H1 (cell line): ENCODE measurements around the gene CIT. TPM values are rescaled to one million over a fixed set of nuclear protein-coding genes. Genes with fewer than 3 reads are reported as not detected.

ENCODE experiments used
- CTCF ChIA-PET: fragments of 300-600 bp; sonication (Branson Sonifier 250); formaldehyde crosslinking; loops from one replicate; lab custom pipeline; 2021; ENCODE audit not compliant: partially characterized antibody; lab: Charles Lee
- POLR2A ChIA-PET: fragments of 300-600 bp; sonication (Branson Sonifier 250); formaldehyde crosslinking; loops from one replicate; lab custom pipeline; 2021; ENCODE audit warnings: inconsistent platforms; ENCODE audit not compliant: partially characterized antibody; lab: Charles Lee
- DNase-seq, 2 experiments: peaks; one replicate each; pipeline versions ENCODE4 v3.0.0 to v3.0.0-alpha.2; 2010 to 2022; ENCODE audit warnings: low spot score in 2 of 2, low read depth in 1 of 2, mixed read lengths in 1 of 2
- FAIRE-seq: peaks from 2 replicates; lab custom pipeline; 2011; peaks lifted over from hg19 to GRCh38; lab: Jason Lieb, UNC
- H2AFZ ChIP-seq: 2 replicates; pipeline ENCODE4 v1.8.1; 2012; ENCODE audit warnings: low read length, inconsistent platforms
- H2AK5ac ChIP-seq: 2 replicates; pipeline ENCODE4 v1.6.1; 2013; ENCODE audit warnings: low read depth, low read length
- H2BK120ac ChIP-seq: replicated peaks from 2 replicates; pipeline ENCODE3; 2013; ENCODE audit warnings: low read depth, low read length, inconsistent platforms
- H2BK12ac ChIP-seq: 2 replicates; pipeline ENCODE4 v1.6.1; 2013; ENCODE audit warnings: low read depth, low read length
- H2BK15ac ChIP-seq: 2 replicates; pipeline ENCODE4 v1.6.1; 2013; ENCODE audit warnings: low read length
- H2BK20ac ChIP-seq: 2 replicates; pipeline ENCODE4 v1.6.1; 2013; ENCODE audit warnings: low read length
- H2BK5ac ChIP-seq: 2 replicates; pipeline ENCODE4 v1.6.1; 2013; ENCODE audit warnings: low read depth, low read length
- H3K14ac ChIP-seq: 2 replicates; pipeline ENCODE4 v1.6.1; 2013; ENCODE audit warnings: inconsistent platforms; ENCODE audit not compliant: insufficient read length
- H3K18ac ChIP-seq: 2 replicates; pipeline ENCODE4 v1.6.1; 2013; ENCODE audit warnings: low read length; ENCODE audit errors: extremely low read depth
- H3K23ac ChIP-seq: 2 replicates; pipeline ENCODE4 v1.6.1; 2013; ENCODE audit warnings: inconsistent platforms; ENCODE audit not compliant: insufficient read length
- H3K23me2 ChIP-seq: 2 replicates; pipeline ENCODE4 v1.6.1; 2013; ENCODE audit warnings: low read depth, low read length
- H3K27ac ChIP-seq: 2 replicates; pipeline ENCODE4 v1.6.1; 2011; ENCODE audit warnings: low read depth, low read length, inconsistent platforms
- H3K27me3 ChIP-seq, 4 experiments: replicated peaks in 1 of 4; 1 replicate in 1 of 4; 2 replicates in 3 of 4; pipeline versions ENCODE4 v1.6.1 to v1.8.1; 2011 to 2013; ENCODE audit warnings: low read length in 3 of 4, mild to moderate bottlenecking in 3 of 4, inconsistent platforms in 2 of 4, mixed read lengths in 2 of 4, moderate library complexity in 1 of 4; ENCODE audit not compliant: control insufficient read depth in 3 of 4, insufficient read depth in 3 of 4; ENCODE audit errors: extremely low read depth in 1 of 4
- H3K36me3 ChIP-seq, 4 experiments: 2 replicates each; pipeline versions ENCODE4 v1.6.1 to v1.8.1; 2011 to 2013; ENCODE audit warnings: mild to moderate bottlenecking in 4 of 4, low read length in 3 of 4, moderate library complexity in 2 of 4, control low read depth in 1 of 4, inconsistent platforms in 1 of 4; ENCODE audit not compliant: insufficient read depth in 4 of 4, control insufficient read depth in 2 of 4
- H3K4ac ChIP-seq: replicated peaks from 2 replicates; pipeline ENCODE3; 2013; ENCODE audit warnings: low read length, low read depth, mixed read lengths, inconsistent platforms; ENCODE audit not compliant: insufficient read length
- H3K4me1 ChIP-seq, 4 experiments: replicated peaks in 1 of 4; 1 replicate in 1 of 4; 2 replicates in 3 of 4; pipeline versions ENCODE4 v1.6.1 to v1.8.1; 2011 to 2013; ENCODE audit warnings: low read length in 3 of 4, inconsistent platforms in 2 of 4, mixed read lengths in 1 of 4; ENCODE audit not compliant: insufficient read depth in 4 of 4, control insufficient read depth in 3 of 4
- H3K4me2 ChIP-seq, 2 experiments: 2 replicates each; pipeline versions ENCODE4 v1.6.1 to v1.8.1; 2011 to 2013; ENCODE audit warnings: low read depth in 2 of 2, low read length in 2 of 2, control low read depth in 1 of 2, inconsistent platforms in 1 of 2, mild to moderate bottlenecking in 1 of 2; ENCODE audit not compliant: insufficient read depth in 1 of 2
- H3K4me3 ChIP-seq, 4 experiments: fragments of 200-600, 300-600 bp in 1 of 4; sonication (generic), shearing (Covaris generic), sonication (Bioruptor Twin) in 1 of 4; 2 replicates each; pipeline versions ENCODE4 v1.5.1 to v1.8.1; 2011 to 2016; ENCODE audit warnings: low read length in 4 of 4, low read depth in 3 of 4, control low read depth in 2 of 4, inconsistent platforms in 2 of 4, mild to moderate bottlenecking in 2 of 4, mixed read lengths in 1 of 4, moderate library complexity in 1 of 4; ENCODE audit not compliant: insufficient read depth in 2 of 4; ENCODE audit errors: extremely low read depth in 1 of 4
- H3K56ac ChIP-seq: replicated peaks from 2 replicates; pipeline ENCODE3; 2013; ENCODE audit warnings: low read depth, mild to moderate bottlenecking, mixed read lengths, low read length, inconsistent platforms; ENCODE audit not compliant: insufficient read length
- H3K79me1 ChIP-seq: 2 replicates; pipeline ENCODE4 v1.6.1; 2013; ENCODE audit warnings: low read depth, low read length, control low read depth
- H3K79me2 ChIP-seq, 2 experiments: 2 replicates each; pipeline versions ENCODE4 v1.6.1 to v1.8.1; 2012 to 2013; ENCODE audit warnings: low read length in 2 of 2, mild to moderate bottlenecking in 2 of 2, inconsistent platforms in 1 of 2; ENCODE audit not compliant: insufficient read depth in 2 of 2, control insufficient read depth in 1 of 2
- H3K9ac ChIP-seq, 4 experiments: replicated peaks in 1 of 4; 1 replicate in 1 of 4; 2 replicates in 3 of 4; pipeline versions ENCODE4 v1.6.1 to v1.8.1; 2011 to 2013; ENCODE audit warnings: low read depth in 3 of 4, low read length in 3 of 4, control low read depth in 2 of 4, mild to moderate bottlenecking in 2 of 4, moderate library complexity in 2 of 4, inconsistent platforms in 1 of 4; ENCODE audit errors: extremely low read depth in 1 of 4
- H3K9me3 ChIP-seq, 2 experiments: 2 replicates each; pipeline versions ENCODE4 v1.6.1 to v1.8.1; 2012 to 2013; ENCODE audit warnings: mild to moderate bottlenecking in 2 of 2, moderate library complexity in 2 of 2, control low read depth in 1 of 2, inconsistent platforms in 1 of 2, low read depth in 1 of 2, low read length in 1 of 2, mixed read lengths in 1 of 2; ENCODE audit not compliant: insufficient read depth in 2 of 2
- H4K20me1 ChIP-seq, 2 experiments: replicated peaks in 1 of 2; 2 replicates each; pipeline versions ENCODE3 to v1.8.1; 2011 to 2013; ENCODE audit warnings: inconsistent platforms in 2 of 2, low read length in 2 of 2, mild to moderate bottlenecking in 1 of 2; ENCODE audit not compliant: insufficient read depth in 2 of 2, control insufficient read depth in 1 of 2
- H4K5ac ChIP-seq: 2 replicates; pipeline ENCODE4 v1.6.1; 2013; ENCODE audit warnings: low read length, low read depth, mixed read lengths, inconsistent platforms; ENCODE audit not compliant: insufficient read length
- H4K8ac ChIP-seq: 2 replicates; pipeline ENCODE4 v1.8.0; 2013; ENCODE audit warnings: mild to moderate bottlenecking, moderate library complexity, low read length, inconsistent platforms; ENCODE audit not compliant: insufficient read depth; ENCODE audit errors: extremely low read depth
- H4K91ac ChIP-seq: replicated peaks from 2 replicates; pipeline ENCODE3; 2013; ENCODE audit warnings: low read length, mixed read lengths, inconsistent platforms; ENCODE audit not compliant: insufficient read length
- ATF2 ChIP-seq: IDR thresholded peaks from 2 replicates; pipeline ENCODE4 v1.6.1; 2012; ENCODE audit warnings: low read length, inconsistent platforms
- CHD1 ChIP-seq: IDR thresholded peaks from 2 replicates; pipeline ENCODE4 v1.6.1; 2012; ENCODE audit warnings: low read depth, low read length, improper control_type of control experiment
- GTF2F1 ChIP-seq: IDR thresholded peaks from 2 replicates; pipeline ENCODE4 v1.6.1; 2012; ENCODE audit warnings: low read depth, low read length, improper control_type of control experiment, borderline replicate concordance
- HDAC2 ChIP-seq, 2 experiments: fragments of 300-600 bp in 1 of 2; sonication (generic) in 1 of 2; IDR thresholded peaks; 2 replicates each; pipeline ENCODE4 v1.6.1; 2011 to 2012; ENCODE audit warnings: low read depth in 2 of 2, low read length in 2 of 2, mild to moderate bottlenecking in 2 of 2, moderate library complexity in 2 of 2, borderline replicate concordance in 1 of 2, inconsistent platforms in 1 of 2
- MAFK ChIP-seq: IDR thresholded peaks from 2 replicates; pipeline ENCODE4 v1.6.1; 2012; ENCODE audit warnings: low read depth, mild to moderate bottlenecking, improper control_type of control experiment, low read length
- MAX ChIP-seq: IDR thresholded peaks from 2 replicates; pipeline ENCODE4 v1.6.1; 2012; ENCODE audit warnings: inconsistent platforms
- PHF8 ChIP-seq: fragments of 200-600 bp; sonication (generic); conservative IDR thresholded peaks from 2 replicates; pipeline ENCODE4 v1.7.1; 2012; ENCODE audit warnings: low read depth, mild to moderate bottlenecking, inconsistent platforms, low read length, moderate library complexity
- SIN3A ChIP-seq, 2 experiments: IDR thresholded peaks in 1 of 2; conservative IDR thresholded peaks in 1 of 2; 2 replicates each; pipeline ENCODE4 v1.6.1; 2011 to 2012; ENCODE audit warnings: low read length in 2 of 2, improper control_type of control experiment in 1 of 2, low read depth in 1 of 2, mild to moderate bottlenecking in 1 of 2
- SIRT6 ChIP-seq: IDR thresholded peaks from one replicate; pipeline ENCODE4 v1.7.1; 2012; ENCODE audit warnings: low read length, inconsistent platforms
- SP4 ChIP-seq: IDR thresholded peaks from 2 replicates; pipeline ENCODE4 v1.6.1; 2012; ENCODE audit warnings: low read length, inconsistent platforms
- WGBS, 2 experiments: shearing (Covaris generic) in 1 of 2; methylation state at CpG; one replicate each; pipeline versions ENCODE4 v1.1.6 to v1.1.7; 2013 to 2015; ENCODE audit warnings: low lambda C conversion rate in 2 of 2, mixed read lengths in 2 of 2, inconsistent platforms in 1 of 2, low coverage in 1 of 2, missing lambda C conversion rate in 1 of 2; ENCODE audit not compliant: insufficient replicate concordance in 2 of 2, insufficient coverage in 1 of 2, insufficient read length in 1 of 2; ENCODE audit errors: extremely low coverage in 1 of 2, missing lambda C conversion rate in 1 of 2; 5-methylcytosine and 5-hydroxymethylcytosine counted together
- polyA plus RNA-seq, 7 experiments: library from polyadenylated mRNA; depleted of rRNA in 3 of 7; stranded (reverse) in 5 of 7; unstranded in 2 of 7; fragments of >200 nt in 5 of 7; fragments of 200-250 nt in 2 of 7; gene quantifications; 1 replicate in 5 of 7; 2 replicates in 1 of 7; 4 replicates in 1 of 7; pipeline versions ENCODE4 v1.2.1 to v1.2.3, GENCODE V29; 2011 to 2013; ENCODE audit warnings: missing spikeins in 2 of 7, mixed read lengths in 2 of 7
- total RNA-seq: library from RNA; stranded (reverse); fragmentation: NEBNext Ultra II Directional; extraction: Animal tissue kit (Norgen Biotek cat#: 25700); gene quantifications from 2 replicates; pipeline ENCODE4 v1.2.1, GENCODE V29; 2021

CIT gene
- total and polyA plus RNA-seq, 2 of the 8 experiments (the other 6 are each of a cell fraction or from before 2014, with no cell fraction given), result 17.1 to 60.9 TPM

- Histone ChIP-seq H4K5ac (no peak overlapping the region), H3K18ac (no peak overlapping the region), H3K79me2 (no peaks in the 10 kb centered on the region), H2AFZ (no peak overlapping the region), H2BK5ac (no peak overlapping the region), H3K27me3 (no peaks in the 10 kb centered on the region), H3K36me3 (peaks cover 0 to 7% (median 0%) of the 10 kb centered on the region in 4 experiments; a peak in 3 of 8 replicates), H2BK12ac (no peak overlapping the region), H2BK15ac (no peak overlapping the region), H3K23me2 (peaks cover 5% of the 10 kb centered on the region; the same call in 1 of the 2 replicates), H2AK5ac (no peak overlapping the region), H3K4me2 (no peak overlapping the region), H3K4me3 (no peak overlapping the region), H4K8ac (no peak overlapping the region), H3K56ac (no peak overlapping the region), H3K27ac (no peak overlapping the region), H3K4ac (no peak overlapping the region), H3K9ac (no peak overlapping the region), H3K14ac (no peak overlapping the region), H4K91ac (no peak overlapping the region), H3K4me1 (peaks cover 0 to 3% (median 3%) of the 10 kb centered on the region in 4 experiments; a peak in 5 of 7 replicates), H3K23ac (no peak overlapping the region), H3K79me1 (no peaks in the 10 kb centered on the region), H2BK20ac (no peak overlapping the region), H4K20me1 (peaks cover 1 to 2% of the 10 kb centered on the region in 2 experiments), H2BK120ac (no peak overlapping the region), H3K9me3 (peaks cover 0 to 7% of the 10 kb centered on the region in 2 experiments; a peak in 2 of 4 replicates)
- WGBS, 2 experiments, result 89% methylated on average over 6 of the region's 6 CpGs; no CpG with 5 or more reads in 1 of the 2 experiments
- FAIRE-seq (no peak), DNase-seq (no peak)
- POLR2A ChIA-PET, result interaction anchor here (0.6 kb wide), 1 partner anchor 411 kb away, joined by 3 read pairs; no protein-coding TSS in a partner anchor
- CTCF ChIA-PET, result interaction anchor here (0.9 to 1.5 kb wide), 2 partner anchors 12 to 34 kb away, joined by 3 read pairs; no protein-coding TSS in a partner anchor
- TF ChIP-seq GTF2F1, result no peak
- no peak for TF ChIP-seq SIRT6
- TF ChIP-seq MAFK, result no peak
- no peak for TF ChIP-seq MAX
- no peak for TF ChIP-seq HDAC2 (IDR thresholded peaks at IDR 0.05; ENCODE audit: borderline replicate concordance in 1 of 2, low read depth in 2 of 2, low read length in 2 of 2)
- TF ChIP-seq ATF2, result no peak
- TF ChIP-seq SIN3A (conservative IDR thresholded peaks at IDR 0.05 in 1 of 2, IDR thresholded peaks at IDR 0.05 in 1 of 2; ENCODE audit: low read depth in 1 of 2, low read length in 2 of 2), result no peak
- TF ChIP-seq PHF8, result no peak
- TF ChIP-seq SP4, result no peak
- TF ChIP-seq CHD1, result no peak
Measured at GRCh38 chr12:119808441-119808840, 68.7 kb downstream of the CIT start.
